MM.1S (cell line): ENCODE data around the gene KCTD7.
"Not testable (repeated sequence)": the region's sequence is repeated elsewhere in the genome, so short reads cannot be mapped to it uniquely, and the experiment has no call there.

ENCODE experiments used
- DNase-seq: peaks from one replicate; pipeline ENCODE4 v3.0.0-alpha.2; 2015
- H2AFZ ChIP-seq: fragments of 300-600 bp; sonication (generic); 2 replicates; pipeline ENCODE4 v1.6.0; 2016; ENCODE audit warnings: antibody characterized with exemption, low read length
- H3F3A ChIP-seq: fragments of 300-600 bp; sonication (generic); 2 replicates; pipeline ENCODE4 v1.6.1; 2016; ENCODE audit warnings: mild to moderate bottlenecking, antibody characterized with exemption, low read length, moderate library complexity, mixed read lengths; ENCODE audit not compliant: insufficient read depth
- H3K27ac ChIP-seq: fragments of 300-600 bp; sonication (generic); 2 replicates; pipeline ENCODE4 v1.5.1; 2016; ENCODE audit warnings: mild to moderate bottlenecking, low read length
- H3K27me3 ChIP-seq: fragments of 300-600 bp; sonication (generic); replicated peaks from 2 replicates; pipeline ENCODE4 v1.6.0; 2016; ENCODE audit warnings: low read length; ENCODE audit not compliant: insufficient read depth
- H3K36me3 ChIP-seq: fragments of 300-600 bp; sonication (generic); replicated peaks from 2 replicates; pipeline ENCODE4 v1.6.1; 2016; ENCODE audit warnings: mild to moderate bottlenecking, low read length, mixed read lengths; ENCODE audit not compliant: insufficient read depth
- H3K4me1 ChIP-seq: fragments of 300-600 bp; sonication (generic); 2 replicates; pipeline ENCODE4 v1.6.1; 2016; ENCODE audit warnings: low read length, mixed read lengths
- H3K4me2 ChIP-seq: fragments of 300-600 bp; sonication (generic); 2 replicates; pipeline ENCODE4 v1.6.0; 2016; ENCODE audit warnings: low read depth, low read length
- H3K4me3 ChIP-seq: fragments of 300-600 bp; sonication (generic); 2 replicates; pipeline ENCODE4 v1.5.1; 2016; ENCODE audit warnings: low read length, mixed read lengths
- H3K79me2 ChIP-seq: fragments of 300-600 bp; sonication (generic); 2 replicates; pipeline ENCODE4 v1.6.1; 2016; ENCODE audit warnings: mixed run types, low read length, mixed read lengths
- H3K9ac ChIP-seq: fragments of 300-600 bp; sonication (generic); 2 replicates; pipeline ENCODE4 v1.6.1; 2016; ENCODE audit warnings: low read length, mixed read lengths
- H3K9me2 ChIP-seq: fragments of 300-600 bp; sonication (generic); replicated peaks from 2 replicates; pipeline ENCODE4 v1.6.1; 2016; ENCODE audit warnings: mild to moderate bottlenecking, low read length, mixed read lengths; ENCODE audit not compliant: insufficient read depth
- H3K9me3 ChIP-seq: fragments of 300-600 bp; sonication (generic); replicated peaks from 2 replicates; pipeline ENCODE4 v1.6.1; 2016; ENCODE audit warnings: mild to moderate bottlenecking, low read length, mixed read lengths; ENCODE audit not compliant: insufficient read depth
- H4K20me1 ChIP-seq: fragments of 300-600 bp; sonication (generic); 2 replicates; pipeline ENCODE4 v1.6.1; 2016; ENCODE audit warnings: mild to moderate bottlenecking, low read length, moderate library complexity, mixed read lengths; ENCODE audit not compliant: insufficient read depth
- CTCF ChIP-seq: fragments of 300-600 bp; sonication (generic); IDR thresholded peaks from 2 replicates; pipeline ENCODE4 v1.5.1; 2016; ENCODE audit warnings: antibody characterized with exemption, low read length, mixed read lengths
- EZH2 ChIP-seq: fragments of 300-600 bp; sonication (generic); optimal IDR thresholded peaks from 2 replicates; pipeline ENCODE3; 2017; ENCODE audit warnings: low read depth, mild to moderate bottlenecking, antibody characterized with exemption, low read length, mixed read lengths
- EZH2phosphoT487 ChIP-seq: fragments of 300-600 bp; sonication (generic); IDR thresholded peaks from 2 replicates; pipeline ENCODE4 v1.6.1; 2018; ENCODE audit warnings: antibody characterized with exemption, low read length

KCTD7 gene

GRCh38 chr7:66679633-66680244, 51.1 kb downstream of the KCTD7 start:
- Histone ChIP-seq H4K20me1 (no peaks in the 10 kb centered on the region), H3K27ac (no peak overlapping the region), H3K9me3 (no peaks in the 10 kb centered on the region), H3K9me2 (no peaks in the 10 kb centered on the region), H3K4me1 (no peaks in the 10 kb centered on the region), H3K4me2 (no peak overlapping the region), H3K4me3 (no peak overlapping the region), H2AFZ (no peak overlapping the region), H3K36me3 (no peaks in the 10 kb centered on the region), H3F3A (peaks cover 3% of the 10 kb centered on the region), H3K9ac (no peak overlapping the region), H3K79me2 (peaks cover 9% of the 10 kb centered on the region; the same call in 1 of the 2 replicates), H3K27me3 (no peaks in the 10 kb centered on the region)
- no peak for DNase-seq
- TF ChIP-seq EZH2phosphoT487 (no peak), CTCF (no peak), EZH2 (no peak)

- Histone ChIP-seq H3K9me2 (no peaks in the 10 kb centered on the region), H3K27me3 (no peaks in the 10 kb centered on the region), H3K79me2 (peaks cover 9% of the 10 kb centered on the region; the same call in 1 of the 2 replicates), H3K4me2 (peak overlapping the region; percentile 76; the same call in 1 of the 2 replicates), H3F3A (peaks cover 3% of the 10 kb centered on the region), H3K4me1 (no peaks in the 10 kb centered on the region), H3K36me3 (no peaks in the 10 kb centered on the region), H3K27ac (peak overlapping the region; percentile 95), H3K9ac (peak overlapping the region; percentile 94), H3K4me3 (peak overlapping the region; percentile 92), H2AFZ (peak overlapping the region; percentile 88), H4K20me1 (no peaks in the 10 kb centered on the region), H3K9me3 (no peaks in the 10 kb centered on the region)
- TF ChIP-seq EZH2: no peak
- TF ChIP-seq CTCF: no peak
- DNase-seq: peak; percentile 97
Measured at GRCh38 chr7:66681491-66682349, 53.0 kb downstream of the KCTD7 start.

DNA sequence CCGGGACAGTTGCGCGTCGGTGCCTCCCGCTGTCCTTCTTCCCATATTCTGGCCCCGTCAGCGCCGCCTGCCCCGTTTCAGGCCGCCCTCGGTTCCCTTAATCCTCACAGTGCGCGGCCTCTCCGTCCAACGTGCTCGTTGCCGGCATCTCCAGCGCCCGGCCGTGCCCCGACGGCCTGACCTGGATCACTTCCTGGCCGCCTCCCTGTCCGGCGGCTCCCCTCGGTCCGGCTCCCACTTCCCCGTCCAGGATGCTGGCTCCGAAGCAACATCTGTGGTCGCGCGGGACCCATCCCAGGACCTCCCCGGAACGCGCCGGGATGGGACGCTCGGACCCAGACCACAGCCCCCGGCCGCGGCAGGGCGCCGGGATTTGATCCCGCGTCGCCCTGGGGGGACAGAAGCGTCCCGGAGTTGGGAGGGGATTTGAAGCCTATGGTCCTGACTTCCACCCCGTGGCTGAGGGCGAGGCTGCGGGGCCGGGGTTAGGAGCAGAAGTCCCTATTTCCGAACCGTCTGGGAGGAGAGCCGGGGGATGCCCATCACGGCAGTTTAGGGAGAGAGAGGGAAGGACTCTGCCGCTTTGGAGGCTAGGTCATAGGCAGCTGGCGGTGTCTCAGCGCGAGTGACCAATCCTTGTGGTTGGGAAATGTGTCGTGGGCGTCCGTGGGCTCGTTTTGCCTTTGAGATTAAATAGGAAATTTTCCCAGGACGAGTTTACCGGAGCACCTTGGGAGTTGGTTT, 53.8 kb downstream of the KCTD7 start:
- H3K4me2 ChIP-seq: peak overlapping the region; percentile 76; the same call in 1 of the 2 replicates
- H2AFZ ChIP-seq: peak overlapping the region; percentile 83
- H3F3A ChIP-seq: peaks cover 3% of the 10 kb centered on the region
- H3K4me3 ChIP-seq: peak overlapping the region; percentile 92
- no peak overlapping the region for H3K27ac ChIP-seq
- no peak for TF ChIP-seq EZH2phosphoT487
- no peak for TF ChIP-seq CTCF
- no peak for TF ChIP-seq EZH2
- H3K4me1 ChIP-seq: no peaks in the 10 kb centered on the region
- no peaks in the 10 kb centered on the region for H4K20me1 ChIP-seq
- H3K9me2 ChIP-seq: no peaks in the 10 kb centered on the region
- H3K79me2 ChIP-seq: peaks cover 9% of the 10 kb centered on the region; the same call in 1 of the 2 replicates
- no peaks in the 10 kb centered on the region for H3K9me3 ChIP-seq
- H3K9ac ChIP-seq: peak overlapping the region; percentile 94; the same call in 1 of the 2 replicates
- DNase-seq: no peak
- H3K27me3 ChIP-seq: no peaks in the 10 kb centered on the region
- H3K36me3 ChIP-seq: no peaks in the 10 kb centered on the region

DNA sequence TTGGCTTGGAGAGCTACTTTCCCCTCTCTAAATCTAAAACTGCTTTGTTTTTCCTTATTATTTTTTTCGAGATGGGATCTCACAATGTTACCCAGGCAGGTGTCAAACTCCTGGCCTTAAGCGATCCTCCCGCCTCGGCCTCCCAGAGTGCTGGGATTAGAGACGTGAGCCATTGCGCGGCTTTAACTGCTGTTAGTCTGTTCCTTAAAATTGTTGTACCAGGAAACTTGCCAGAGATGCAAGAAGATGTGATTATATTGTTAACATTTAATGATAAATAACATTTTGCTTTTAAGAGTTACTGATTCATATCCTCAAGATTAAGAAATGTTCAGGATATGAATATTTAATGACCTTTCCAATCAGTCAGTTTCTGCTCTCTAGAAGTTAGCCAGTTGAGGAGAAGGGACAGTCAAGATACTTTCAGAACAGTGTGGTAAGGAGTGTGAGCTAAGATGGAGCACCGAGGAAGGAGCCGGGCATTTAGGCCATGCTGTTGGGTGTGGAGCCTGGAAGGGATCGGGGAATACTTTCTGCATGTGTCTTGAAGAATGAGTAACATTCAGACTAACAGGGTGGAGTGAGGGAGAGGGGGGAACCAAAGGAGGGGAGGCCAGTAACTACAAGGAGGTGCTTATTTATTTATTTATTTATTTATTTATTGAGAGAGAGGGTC, 54.6 kb downstream of the KCTD7 start:
- peak overlapping the region; percentile 92 for H3K4me3 ChIP-seq
- H3K4me2 ChIP-seq: peak overlapping the region; percentile 76; the same call in 1 of the 2 replicates
- H3F3A ChIP-seq, H3K9me2 ChIP-seq, H4K20me1 ChIP-seq, H3K4me1 ChIP-seq, H3K79me2 ChIP-seq, H3K9ac ChIP-seq, H3K27me3 ChIP-seq, H3K9me3 ChIP-seq, DNase-seq, H3K36me3 ChIP-seq, H2AFZ ChIP-seq, H3K27ac ChIP-seq: not testable (repeated sequence)
